NCI-H446 (cell line): ENCODE results near the gene RHCG.

Experiments used
- DNase-seq, 2 experiments: peaks; one replicate each; lab custom pipeline; 2025; lab: John Stamatoyannopoulos, UW

RHCG gene

DNA sequence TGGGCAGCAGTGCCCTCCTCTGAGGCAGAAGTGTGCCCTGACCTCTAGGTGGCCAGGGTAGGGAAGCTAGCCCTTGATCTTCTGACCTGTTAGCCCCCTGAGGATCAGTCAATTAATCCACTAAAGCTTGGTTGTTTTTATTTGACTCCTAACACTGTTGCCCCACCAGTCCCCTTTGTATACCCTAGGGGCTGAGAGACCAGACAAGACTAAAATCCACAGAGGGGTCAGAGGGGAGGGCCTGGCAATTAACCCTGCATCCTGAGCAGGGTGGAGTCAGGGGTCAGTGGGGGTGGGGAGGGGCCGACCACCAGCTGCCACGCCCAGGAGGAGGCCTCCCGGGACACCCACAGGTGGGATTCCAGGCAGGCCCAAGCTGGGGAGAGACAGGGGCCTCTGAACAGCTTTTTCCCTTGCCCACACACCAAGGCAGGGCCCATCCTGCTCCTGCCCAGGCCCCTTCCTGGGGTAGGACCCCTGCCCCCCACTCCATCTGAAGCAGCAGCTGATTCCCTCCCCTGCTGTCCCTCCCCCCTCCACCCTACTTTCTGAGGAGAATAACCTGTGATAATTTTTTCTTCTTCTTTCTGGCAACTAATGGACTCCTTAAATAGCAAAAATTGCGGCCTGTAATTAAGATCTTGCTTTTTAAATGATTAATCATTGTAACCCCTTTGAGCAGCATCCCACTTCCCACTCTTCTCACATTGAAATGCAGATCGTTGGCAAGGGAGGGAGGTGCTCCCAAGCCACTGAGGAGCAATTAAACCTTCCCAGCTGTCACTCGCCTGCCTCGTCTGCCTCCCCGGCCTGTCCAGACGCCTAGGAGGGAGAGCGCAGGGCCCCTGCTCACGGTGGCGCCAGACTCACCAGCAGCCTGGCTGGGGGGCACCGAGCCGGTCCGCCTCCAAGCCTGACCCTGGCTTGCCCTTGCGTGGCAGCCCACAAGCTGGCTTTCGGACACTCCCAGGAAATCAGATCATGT, 51.9 kb downstream of the RHCG start:
- DNase-seq: peak in 1 of 2 experiments; percentile 39

DNA sequence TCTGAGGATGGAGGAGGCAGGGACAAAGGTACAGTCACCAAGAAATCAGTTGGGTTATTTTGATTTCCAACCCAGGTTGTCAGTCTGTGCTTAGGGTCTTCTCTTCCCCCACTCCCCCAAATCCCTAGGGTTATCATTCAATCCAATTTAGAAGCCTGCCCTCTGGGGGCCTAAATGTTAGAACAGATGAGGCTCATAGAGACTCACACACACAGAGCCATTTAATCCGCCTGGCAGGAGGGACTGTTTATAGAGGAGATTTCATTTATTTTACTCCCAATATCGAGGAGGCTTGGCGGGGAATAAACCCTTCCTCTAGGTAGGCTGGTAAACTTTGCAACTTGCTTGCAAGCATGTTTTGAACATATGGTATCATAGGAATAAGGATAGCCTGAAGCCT, 52.8 kb downstream of the RHCG start:
- DNase-seq: no peak

DNA sequence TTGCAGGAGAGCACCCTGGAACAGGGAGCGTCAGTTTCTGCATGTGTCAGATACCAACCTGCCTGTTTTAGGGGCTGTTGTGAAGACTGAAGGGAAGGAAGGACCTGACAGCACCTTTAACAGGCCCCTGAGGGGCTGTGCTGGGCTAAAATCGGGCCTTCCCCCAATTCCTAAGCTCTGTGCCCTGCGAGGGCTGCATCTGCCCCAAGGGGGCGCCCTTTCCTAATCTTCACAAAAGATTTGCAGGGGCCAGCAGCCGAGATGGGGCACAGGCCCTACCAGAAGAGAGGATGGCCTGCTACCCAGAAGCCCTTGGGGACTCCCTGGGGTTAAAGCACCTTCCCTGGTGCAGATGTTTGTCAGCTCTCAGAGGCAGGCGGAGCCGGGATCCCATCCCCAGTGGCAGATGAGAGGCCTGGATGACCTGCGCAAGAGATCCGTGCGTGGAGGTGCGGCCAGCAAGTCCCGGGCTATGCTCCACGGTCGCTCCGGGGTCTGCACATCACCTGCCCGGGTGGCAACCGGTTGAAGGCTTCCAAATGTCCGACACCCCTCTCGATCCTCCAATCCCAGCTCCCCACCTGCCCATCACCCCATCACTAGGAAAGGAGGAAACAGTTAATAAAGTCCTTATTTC, 53.6 kb downstream of the RHCG start:
- peak; percentile 5 to 60 for DNase-seq

DNA sequence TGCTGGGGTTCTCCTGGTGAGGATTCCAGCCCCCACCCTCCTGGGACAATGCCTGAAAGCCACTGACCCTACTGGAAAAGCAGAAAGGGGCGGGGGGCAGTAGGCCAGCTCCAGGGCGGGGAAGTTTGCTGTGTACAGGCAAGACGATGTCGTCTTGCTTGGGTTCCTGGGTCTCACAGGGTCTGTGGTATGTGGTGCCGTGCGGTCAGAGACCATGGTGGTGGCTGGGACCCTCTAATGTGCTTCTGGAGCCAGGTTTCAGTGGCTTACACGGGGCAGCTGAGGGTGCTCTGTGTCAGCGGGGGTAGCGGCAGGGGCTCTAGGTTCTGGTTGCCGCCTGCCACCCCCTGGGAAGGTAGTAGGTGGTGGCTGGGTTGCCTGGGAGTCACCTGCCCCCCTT, 54.2 kb downstream of the RHCG start:
- no peak for DNase-seq

DNA sequence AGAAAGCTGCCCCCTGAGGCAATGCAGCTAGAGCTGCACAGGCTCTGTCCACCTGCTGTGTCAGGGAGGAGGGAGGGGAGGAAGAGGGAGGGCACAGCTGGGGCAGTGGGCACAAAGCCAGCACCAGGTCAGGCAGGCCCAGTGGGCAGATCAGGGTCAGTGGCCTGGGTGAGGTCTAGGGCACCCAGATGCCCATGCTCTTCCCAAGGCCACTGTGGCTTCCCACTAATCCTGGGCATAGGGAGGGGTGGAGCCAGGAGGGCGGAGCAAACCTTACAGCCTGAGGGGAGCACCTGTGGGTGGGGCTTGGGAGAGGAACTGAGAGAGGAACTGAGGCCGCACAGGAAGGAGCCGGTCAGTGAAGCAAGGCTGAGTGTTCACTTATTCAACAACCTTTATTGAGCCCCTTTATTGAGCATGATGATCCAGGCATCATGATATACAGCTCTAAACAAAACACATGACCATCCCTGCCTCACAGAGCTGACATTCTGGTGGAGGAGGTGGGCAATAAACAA, 55.0 kb downstream of the RHCG start:
- DNase-seq: no peak

DNA sequence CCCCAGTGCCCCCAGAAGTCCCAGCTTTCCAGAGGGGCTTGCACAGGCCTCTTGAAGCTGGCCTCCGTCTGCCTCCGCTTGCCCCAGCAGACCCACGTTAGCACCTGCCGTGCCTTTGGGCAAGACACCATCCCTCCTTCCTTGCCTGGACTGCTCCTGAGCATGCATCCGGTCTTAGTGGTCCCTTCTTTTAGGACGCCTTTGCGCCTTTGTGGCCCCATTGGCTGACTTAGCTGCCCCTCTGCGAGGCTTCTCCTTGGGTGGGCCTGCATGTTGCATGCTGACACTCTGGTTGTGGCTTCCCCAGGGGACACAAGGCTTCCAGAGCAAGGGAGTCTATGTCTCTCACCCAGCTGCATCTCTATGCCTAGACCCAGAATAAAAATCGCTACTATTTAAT, 56.6 kb downstream of the RHCG start:
- DNase-seq: no peak

DNA sequence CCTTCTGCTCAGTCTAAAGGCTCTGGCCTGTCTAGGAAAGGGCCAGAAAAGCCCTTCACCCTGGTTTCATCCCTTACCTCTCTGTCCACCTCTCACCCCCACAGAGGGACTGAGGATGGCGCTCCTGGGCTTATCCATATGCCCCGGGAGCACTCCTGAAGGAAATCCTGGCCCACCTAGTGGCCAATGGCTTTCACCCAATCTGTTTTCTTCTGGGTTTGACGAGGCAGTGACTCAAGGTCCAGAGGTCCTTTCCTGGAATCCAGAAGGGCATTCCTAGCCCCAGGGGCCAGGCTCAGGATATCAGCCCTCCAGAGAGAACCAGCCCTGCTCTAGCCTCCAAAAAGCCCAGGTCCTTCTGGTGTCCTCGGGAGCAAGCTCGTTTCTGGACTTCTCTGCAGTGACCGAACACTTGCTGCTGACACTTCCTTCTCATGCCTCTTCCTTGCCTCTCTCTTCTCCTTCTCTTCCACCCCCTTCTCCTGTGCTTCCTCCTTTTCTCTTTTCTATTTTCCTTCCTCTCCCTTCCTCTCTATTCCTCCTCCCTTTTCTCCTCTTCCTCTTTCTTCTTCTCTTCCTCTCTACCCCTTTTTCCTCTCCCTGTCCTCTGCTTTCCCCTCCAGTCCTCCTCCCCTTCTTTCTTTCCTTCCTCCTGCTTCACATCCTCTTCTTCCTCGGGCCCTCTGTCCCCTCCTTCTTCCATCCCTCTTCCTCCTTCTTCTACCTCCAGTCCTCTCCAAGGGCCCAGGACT, 59.6 kb downstream of the RHCG start:
- DNase-seq: no peak

DNA sequence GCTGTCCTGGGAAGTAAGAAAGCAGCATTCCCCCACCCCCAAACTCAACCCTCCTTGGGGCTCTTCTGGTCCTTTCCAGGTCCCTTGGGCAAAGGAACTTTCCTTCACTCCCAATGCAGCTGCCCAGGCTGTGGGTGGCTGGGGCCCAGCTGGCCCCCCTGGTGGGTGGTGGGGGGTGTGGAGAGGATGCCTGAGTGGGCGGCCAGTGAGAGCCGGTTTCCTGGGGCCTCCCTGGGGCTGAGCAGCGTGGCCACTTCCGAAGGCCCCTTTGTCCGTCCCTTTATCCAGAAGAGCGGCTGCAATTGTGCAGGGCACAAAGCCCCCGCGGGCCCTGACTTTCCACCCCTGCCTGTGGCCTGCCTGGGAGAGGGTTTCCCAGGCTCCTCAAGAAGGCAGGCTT, 61.0 kb downstream of the RHCG start:
- DNase-seq: no peak

DNA sequence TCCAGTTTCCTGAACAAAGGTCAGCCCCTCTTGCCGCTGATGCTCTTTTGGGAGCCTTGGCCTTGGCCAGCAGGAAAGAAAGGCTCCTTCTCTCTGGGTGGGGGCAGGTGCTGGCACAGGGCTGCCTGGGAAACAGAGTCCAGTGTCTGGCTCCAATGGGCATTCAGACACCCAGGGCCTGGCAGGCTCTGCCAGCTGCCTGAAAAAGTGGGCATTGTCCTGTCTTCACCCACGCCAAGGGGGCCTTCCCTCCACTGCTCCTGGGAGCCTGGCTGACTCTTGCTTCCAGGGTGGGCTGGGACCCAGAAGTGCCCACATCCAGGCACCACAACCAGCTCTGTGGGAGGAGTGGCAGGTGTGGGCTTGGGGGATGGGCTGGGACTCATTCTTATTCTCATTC, 62.7 kb downstream of the RHCG start:
- no peak for DNase-seq

DNA sequence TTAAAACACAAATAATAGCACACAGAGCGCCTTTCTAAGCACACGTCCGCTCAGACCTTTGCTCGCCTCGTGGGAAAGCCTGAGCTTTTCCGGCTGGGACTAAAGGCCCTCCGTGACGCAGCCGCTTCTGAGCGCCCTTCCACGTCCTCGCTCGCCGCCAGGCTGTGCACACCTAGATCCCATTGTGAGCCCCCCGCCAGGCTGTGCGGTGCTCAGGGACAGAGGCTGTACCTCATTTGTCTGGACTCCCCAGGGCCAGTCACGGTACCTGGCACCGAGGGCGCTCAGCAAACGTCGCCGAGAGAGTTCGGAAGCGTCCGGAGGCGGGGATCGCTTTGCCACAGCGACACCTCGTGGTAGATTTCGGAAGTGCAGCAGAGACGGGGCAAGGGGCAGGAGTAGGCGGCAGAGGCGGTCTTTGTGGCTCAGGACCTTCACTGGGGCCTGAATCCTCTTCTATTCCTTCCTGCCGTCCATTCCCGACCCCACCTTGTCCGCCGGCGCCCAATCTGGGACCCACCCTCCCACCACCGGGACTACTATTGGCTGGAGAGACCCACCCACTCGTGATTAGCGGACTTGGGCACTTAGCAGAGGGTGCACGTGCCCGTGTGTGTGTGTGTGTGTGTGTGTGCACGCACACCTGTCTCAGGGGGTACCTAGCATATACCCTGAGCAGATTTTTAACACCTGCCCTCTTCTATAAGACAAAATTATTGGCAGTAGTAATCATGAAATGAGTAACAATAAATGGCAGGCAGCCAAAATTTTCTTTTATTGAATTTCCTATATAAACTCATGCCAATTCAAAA, 65.6 kb downstream of the RHCG start:
- DNase-seq: peak; percentile 58 to 78

DNA sequence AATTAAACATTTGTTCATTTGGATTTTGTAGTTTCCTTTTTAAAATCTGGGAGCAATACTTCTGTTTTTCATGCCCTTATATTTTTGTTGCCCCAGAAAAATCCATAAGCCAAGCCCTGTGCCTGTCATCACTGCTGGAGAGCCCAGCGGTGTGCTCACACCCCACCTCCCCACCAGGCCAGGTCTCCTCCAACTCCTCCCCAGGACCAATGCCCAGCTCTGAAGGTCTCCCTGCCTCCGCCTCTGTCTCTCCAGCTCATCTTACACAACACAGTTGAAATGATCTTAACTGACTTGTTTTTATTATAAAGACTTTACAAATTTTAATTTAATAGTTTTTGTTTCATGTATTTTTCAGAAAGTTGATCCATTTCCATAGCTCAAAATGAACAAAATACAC, 66.4 kb downstream of the RHCG start:
- no peak for DNase-seq

DNA sequence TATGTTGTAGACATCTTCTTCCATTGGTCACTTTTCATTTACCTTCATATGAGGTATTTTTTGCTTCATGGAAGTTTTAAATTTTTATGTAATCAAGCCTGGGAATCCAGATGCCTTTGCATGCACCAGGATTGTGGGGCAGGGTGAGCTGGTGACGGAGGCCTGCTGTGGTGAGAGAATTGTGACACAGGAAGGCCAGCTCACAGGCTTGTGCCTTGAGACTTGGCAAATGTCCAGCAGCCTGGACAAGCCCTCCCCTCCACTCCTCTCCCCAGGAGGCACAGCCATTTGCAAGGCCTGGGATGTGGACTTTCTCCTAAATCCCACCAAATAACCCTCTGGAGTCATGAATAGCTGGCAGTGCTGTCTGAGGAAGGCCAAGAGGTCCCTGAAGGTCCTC, 67.4 kb downstream of the RHCG start:
- DNase-seq: no peak

DNA sequence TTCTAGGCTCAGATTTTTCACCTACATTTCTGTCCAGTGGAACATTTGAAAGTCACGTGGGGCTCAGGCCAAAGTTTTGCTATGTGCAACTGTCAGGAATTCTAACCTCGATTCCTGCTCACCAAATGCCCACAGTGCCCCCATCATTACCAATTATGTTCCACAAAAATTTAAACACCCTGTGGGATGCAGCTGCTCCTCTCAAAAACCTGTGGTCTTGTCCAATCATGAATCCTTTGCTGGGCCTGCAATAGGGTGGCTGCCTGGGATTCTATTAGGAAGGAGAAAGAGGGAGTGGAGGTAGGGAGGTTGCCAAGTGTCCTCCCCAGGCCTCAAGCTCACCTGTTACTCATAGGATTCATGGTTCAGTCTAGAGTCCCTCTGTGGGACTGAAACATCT, 68.1 kb downstream of the RHCG start:
- DNase-seq: no peak

DNA sequence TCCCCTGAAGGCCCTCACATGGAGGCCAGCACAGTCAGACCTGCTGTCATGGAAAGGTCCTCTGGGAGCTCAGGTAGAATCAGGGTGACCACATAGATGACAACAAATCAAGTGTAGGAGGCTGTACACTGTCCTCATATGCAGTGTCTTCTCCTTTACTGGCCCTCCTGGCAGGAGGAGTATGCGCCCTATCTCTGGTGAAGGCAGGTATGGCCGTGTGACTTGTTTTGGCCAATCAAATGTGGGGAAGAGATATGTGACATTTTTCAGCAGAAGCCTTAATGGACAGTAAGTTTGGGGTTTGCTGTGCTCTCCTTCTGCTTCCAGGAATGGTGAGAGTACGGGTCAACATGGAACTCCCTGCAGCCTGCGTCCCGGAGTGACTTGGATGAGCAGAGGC, 69.9 kb downstream of the RHCG start:
- no peak for DNase-seq

DNA sequence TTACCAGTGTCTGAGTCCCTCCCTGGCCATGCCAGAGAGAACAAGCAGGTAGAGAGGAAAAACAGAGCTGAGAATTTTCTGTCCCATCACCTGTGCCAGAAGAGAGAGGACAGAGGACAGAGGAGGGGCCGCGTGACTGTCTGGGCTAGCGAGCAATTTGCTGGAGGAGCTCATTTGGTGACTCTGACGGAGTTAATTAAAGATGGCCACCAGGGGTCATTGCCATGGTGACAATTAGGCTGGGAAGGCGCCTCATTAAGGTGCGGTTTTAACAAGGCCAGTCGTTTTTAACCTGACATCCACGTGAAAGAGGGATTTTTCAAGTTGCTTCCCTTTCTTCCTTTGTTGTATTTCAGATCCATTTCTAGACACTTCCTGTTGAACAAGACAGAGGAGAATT, 72.4 kb downstream of the RHCG start:
- no peak for DNase-seq
